HFFc6 (cell line): ENCODE measurements around the gene SETD1B. TPM values are rescaled to one million over a fixed set of nuclear protein-coding genes. Genes with fewer than 3 reads are reported as not detected.

Source experiments
- DNase-seq: peaks from one replicate; pipeline ENCODE4 v3.0.0-alpha.2; 2018
- H3K27ac Mint-ChIP-seq: 2 replicates; pipeline ENCODE4 v1.8.0; 2020; ENCODE audit warnings: mild to moderate bottlenecking, mixed read lengths
- H3K27me3 Mint-ChIP-seq: 2 replicates; pipeline ENCODE4 v1.8.0; 2021; ENCODE audit warnings: mild to moderate bottlenecking, moderate library complexity, mixed read lengths; ENCODE audit not compliant: insufficient read depth
- H3K36me3 Mint-ChIP-seq: 2 replicates; pipeline ENCODE4 v1.8.0; 2021; ENCODE audit warnings: low read depth, mixed read lengths
- H3K4me1 Mint-ChIP-seq: 2 replicates; pipeline ENCODE4 v1.8.0; 2020; ENCODE audit warnings: low read depth, mixed read lengths
- H3K4me3 Mint-ChIP-seq: 2 replicates; pipeline ENCODE4 v1.8.0; 2020; ENCODE audit warnings: mild to moderate bottlenecking, moderate library complexity, mixed read lengths
- H3K9me3 Mint-ChIP-seq: 2 replicates; pipeline ENCODE4 v1.8.0; 2020; ENCODE audit warnings: mild to moderate bottlenecking, mixed read lengths
- total RNA-seq, 6 experiments: library from RNA; stranded (reverse); fragmentation: NEBNext Ultra II Directional; extraction: Animal tissue kit (Norgen Biotek cat#: 25700); gene quantifications; 2 replicates in 1 of 6; 3 replicates in 5 of 6; pipeline ENCODE4 v1.2.3, GENCODE V29; 2021
- TF ChIP-seq, protein P1 (sequence below): fragments of 200-600 bp; sonication (generic); IDR thresholded peaks from 2 replicates; pipeline ENCODE4 v1.5.0; 2021; ENCODE audit warnings: antibody characterized with exemption, mild to moderate bottlenecking

The SETD1B gene
- total RNA-seq, 6 experiments from 2014 or later, result 18.5 to 22.0 (median 20.9) TPM

DNA sequence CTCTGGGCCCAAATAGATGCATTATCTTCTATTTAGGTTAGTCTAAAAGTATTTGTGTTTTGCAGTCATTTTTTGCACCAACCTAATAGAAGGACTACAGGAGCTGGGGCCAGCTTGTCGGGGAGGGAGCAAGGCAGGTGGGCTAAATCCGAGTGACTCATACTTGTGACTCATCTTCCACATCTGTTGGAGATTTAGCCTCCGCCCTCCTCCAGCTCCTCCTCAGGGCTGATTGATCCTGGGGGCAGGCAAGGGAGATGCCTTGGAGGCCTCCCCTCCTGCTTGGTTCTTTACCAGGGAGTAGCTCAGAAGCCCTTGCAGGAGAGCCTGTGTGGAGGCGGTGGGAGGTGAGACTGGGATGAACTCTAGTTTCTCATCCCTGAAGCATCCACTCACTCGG lies 38.2 kb upstream of the SETD1B start:
- no peaks in the 10 kb centered on the region for H3K9me3 Mint-ChIP-seq
- H3K27ac Mint-ChIP-seq, result peak overlapping the region; percentile 36; the same call in 1 of the 2 replicates
- H3K4me3 Mint-ChIP-seq, result no peak overlapping the region
- H3K36me3 Mint-ChIP-seq, result no peaks in the 10 kb centered on the region; the same call in 1 of the 2 replicates
- TF ChIP-seq, protein P1, sequence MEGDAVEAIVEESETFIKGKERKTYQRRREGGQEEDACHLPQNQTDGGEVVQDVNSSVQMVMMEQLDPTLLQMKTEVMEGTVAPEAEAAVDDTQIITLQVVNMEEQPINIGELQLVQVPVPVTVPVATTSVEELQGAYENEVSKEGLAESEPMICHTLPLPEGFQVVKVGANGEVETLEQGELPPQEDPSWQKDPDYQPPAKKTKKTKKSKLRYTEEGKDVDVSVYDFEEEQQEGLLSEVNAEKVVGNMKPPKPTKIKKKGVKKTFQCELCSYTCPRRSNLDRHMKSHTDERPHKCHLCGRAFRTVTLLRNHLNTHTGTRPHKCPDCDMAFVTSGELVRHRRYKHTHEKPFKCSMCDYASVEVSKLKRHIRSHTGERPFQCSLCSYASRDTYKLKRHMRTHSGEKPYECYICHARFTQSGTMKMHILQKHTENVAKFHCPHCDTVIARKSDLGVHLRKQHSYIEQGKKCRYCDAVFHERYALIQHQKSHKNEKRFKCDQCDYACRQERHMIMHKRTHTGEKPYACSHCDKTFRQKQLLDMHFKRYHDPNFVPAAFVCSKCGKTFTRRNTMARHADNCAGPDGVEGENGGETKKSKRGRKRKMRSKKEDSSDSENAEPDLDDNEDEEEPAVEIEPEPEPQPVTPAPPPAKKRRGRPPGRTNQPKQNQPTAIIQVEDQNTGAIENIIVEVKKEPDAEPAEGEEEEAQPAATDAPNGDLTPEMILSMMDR, result no peak
- peaks cover 39% of the 10 kb centered on the region for H3K4me1 Mint-ChIP-seq
- H3K27me3 Mint-ChIP-seq, result peaks cover 4% of the 10 kb centered on the region; the same call in 1 of the 2 replicates
- peak; percentile 71 for DNase-seq

DNA sequence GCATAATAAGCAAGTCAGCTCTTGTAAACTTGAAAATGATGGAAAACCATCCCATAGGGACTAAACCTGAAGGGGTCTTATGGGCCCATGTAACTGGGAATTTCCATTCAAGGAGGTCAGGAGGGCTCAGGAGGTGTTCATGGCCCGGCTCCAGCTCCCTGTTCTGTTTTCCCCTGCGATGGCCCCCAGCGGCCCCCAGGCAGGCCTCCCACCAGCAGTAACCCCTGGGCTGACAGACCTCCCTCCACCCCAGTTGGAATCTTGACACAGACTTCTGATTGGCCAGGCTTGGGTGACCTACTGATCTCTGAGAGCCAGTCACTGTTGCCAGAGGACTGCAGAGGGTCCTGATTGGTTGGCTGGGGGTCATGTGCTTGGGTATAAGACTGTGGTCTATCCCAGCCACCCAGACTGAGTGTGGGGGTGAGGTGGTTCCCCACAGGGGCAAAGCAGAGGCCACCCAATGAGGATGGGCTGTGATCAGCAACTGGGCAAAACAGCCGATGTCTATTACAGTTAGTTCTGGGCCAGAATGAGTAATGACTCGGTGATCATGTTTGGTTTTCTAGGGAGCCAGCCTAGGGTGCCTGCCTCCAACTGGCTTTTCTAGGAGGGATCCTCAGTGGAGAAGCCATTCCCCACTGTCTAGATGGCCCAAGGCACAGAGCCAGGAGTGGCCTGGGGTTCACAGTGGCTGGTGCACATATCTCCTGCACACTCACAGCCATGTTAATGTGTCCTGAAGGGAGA lies 37.3 kb upstream of the SETD1B start:
- H3K27ac Mint-ChIP-seq, result no peak overlapping the region
- DNase-seq, result no peak

DNA sequence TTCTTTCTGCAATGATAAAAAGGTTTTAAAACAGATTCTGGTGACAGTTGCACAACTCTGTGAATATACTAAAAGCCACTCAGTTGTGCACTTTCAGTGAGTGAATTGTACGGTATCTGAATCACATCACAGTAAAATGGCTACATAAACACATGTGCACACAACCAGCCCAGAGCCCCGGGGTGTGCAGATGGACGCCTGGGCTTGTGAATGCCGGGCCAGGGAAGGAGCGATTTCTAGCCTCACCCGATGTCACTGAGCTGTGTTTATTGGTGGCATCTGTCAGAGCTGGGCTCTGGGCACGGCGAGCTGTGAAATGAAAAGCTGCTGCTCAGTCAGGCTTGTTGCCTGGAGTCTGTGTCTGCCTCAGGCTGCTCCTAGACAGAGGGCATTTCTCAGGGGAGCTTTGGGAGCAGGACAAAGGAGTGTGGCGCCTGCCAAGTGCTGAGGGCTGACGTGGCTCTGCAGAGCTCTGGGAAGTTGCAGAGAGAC lies 36.2 kb upstream of the SETD1B start:
- H3K4me3 Mint-ChIP-seq, result peak overlapping the region; percentile 46
- H3K27me3 Mint-ChIP-seq, result peaks cover 4% of the 10 kb centered on the region; the same call in 1 of the 2 replicates
- TF ChIP-seq, protein P1, result no peak

More for the DNA sequence above, 37.3 kb upstream of the SETD1B start:
- no peaks in the 10 kb centered on the region for H3K9me3 Mint-ChIP-seq
- H3K27me3 Mint-ChIP-seq, result peaks cover 4% of the 10 kb centered on the region; the same call in 1 of the 2 replicates
- no peak overlapping the region for H3K4me3 Mint-ChIP-seq
- TF ChIP-seq, protein P1, result no peak
- H3K4me1 Mint-ChIP-seq, result peaks cover 39% of the 10 kb centered on the region
- H3K36me3 Mint-ChIP-seq, result no peaks in the 10 kb centered on the region; the same call in 1 of the 2 replicates

DNA sequence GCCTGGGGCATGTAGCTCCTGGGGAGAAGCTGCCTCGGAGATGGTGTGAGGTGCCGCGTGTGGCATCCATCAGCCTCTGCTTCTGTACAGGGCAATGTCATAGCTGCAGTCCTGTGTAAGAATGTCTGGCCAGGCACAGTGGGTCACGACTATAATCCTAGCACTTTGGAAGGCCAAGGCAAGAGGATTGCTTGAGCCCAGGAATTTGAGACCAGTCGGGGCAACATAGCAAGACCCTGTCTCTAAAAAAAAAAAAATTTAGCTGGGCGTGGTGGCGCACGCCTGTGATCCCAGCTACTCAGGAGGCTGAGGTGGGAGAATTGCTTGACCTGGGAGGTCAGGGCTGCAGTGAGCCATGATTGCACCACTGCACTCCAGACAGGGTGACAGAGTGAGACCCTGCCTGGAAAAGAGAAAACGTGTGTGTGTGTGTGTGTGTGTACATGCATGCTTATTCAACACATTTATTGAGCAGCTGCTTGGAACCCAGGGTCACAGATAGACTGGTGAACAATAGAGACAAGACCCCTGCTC lies 34.4 kb upstream of the SETD1B start:
- H3K9me3 Mint-ChIP-seq, result no peaks in the 10 kb centered on the region
- H3K27ac Mint-ChIP-seq, result no peak overlapping the region
- no peak overlapping the region for H3K4me3 Mint-ChIP-seq
- H3K4me1 Mint-ChIP-seq, result peaks cover 42% of the 10 kb centered on the region
- DNase-seq, result no peak
- H3K36me3 Mint-ChIP-seq, result no peaks in the 10 kb centered on the region
- peaks cover 4% of the 10 kb centered on the region; the same call in 1 of the 2 replicates for H3K27me3 Mint-ChIP-seq
- TF ChIP-seq, protein P1, result no peak

More for the DNA sequence above, 36.2 kb upstream of the SETD1B start:
- Mint-ChIP-seq H3K9me3 (no peaks in the 10 kb centered on the region), H3K27ac (peak overlapping the region; percentile 84), H3K36me3 (no peaks in the 10 kb centered on the region; the same call in 1 of the 2 replicates), H3K4me1 (peaks cover 34% of the 10 kb centered on the region)
- peak; percentile 31 for DNase-seq

DNA sequence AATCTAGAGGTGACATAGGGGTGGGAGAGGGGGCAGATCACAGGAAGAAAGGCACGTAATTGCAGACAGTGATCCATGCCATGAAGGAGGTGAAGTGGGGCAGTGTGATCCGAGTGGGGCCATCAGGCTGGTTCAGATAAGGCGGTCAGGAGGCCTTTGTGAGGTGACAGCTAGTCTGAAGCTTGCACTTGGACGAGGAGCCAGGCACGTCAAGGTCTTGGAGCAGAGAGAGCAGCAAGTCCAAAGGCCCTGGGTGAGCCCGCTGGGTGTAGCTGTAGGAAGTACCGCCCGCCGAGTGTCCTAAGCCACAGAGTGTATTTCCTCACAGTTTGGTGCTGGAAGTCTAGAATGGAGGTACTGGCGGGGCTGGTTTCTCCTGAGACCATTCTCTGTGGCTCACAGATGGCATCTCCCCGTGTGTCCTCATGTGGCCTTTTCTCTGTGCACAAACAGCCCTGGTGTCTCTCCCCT lies 33.9 kb upstream of the SETD1B start:
- Mint-ChIP-seq H3K4me1 (peaks cover 42% of the 10 kb centered on the region), H3K36me3 (no peaks in the 10 kb centered on the region), H3K9me3 (no peaks in the 10 kb centered on the region), H3K27me3 (peaks cover 4% of the 10 kb centered on the region; the same call in 1 of the 2 replicates), H3K27ac (no peak overlapping the region), H3K4me3 (no peak overlapping the region)
- TF ChIP-seq, protein P1, result no peak
- DNase-seq, result no peak
